ENCODE measurements around the gene TMEM156.
A peak's percentile ranks its signal among the peaks of the same experiment; 100 is the strongest.
"Not testable (repeated sequence)": the region's sequence is repeated elsewhere in the genome, so short reads cannot be mapped to it uniquely, and the experiment has no call there.

Gene TMEM156

GRCh38 chr4:38979081-38979480 lies 53.1 kb downstream of the TMEM156 start:
- H3K4me3 ChIP-seq (ENCODE audit: low read length), result no peak overlapping the region

GRCh38 chr4:38976308-38976707 lies 55.9 kb downstream of the TMEM156 start:
- DNase-seq (ENCODE audit: low read depth), result no peak
- TF ChIP-seq CTCF (IDR thresholded peaks at IDR 0.05; ENCODE audit: insufficient read depth, low read depth, low read length, missing control alignments), result no peak
- no peak overlapping the region for H3K4me3 ChIP-seq (ENCODE audit: low read length)

More at GRCh38 chr4:38979081-38979480, 53.1 kb downstream of the TMEM156 start:
- DNase-seq (ENCODE audit: low read depth), result no peak
- no peak for TF ChIP-seq CTCF (IDR thresholded peaks at IDR 0.05; ENCODE audit: insufficient read depth, low read depth, low read length, missing control alignments)

- no peak for TF ChIP-seq CTCF (IDR thresholded peaks at IDR 0.05; ENCODE audit: insufficient read depth, low read depth, low read length, missing control alignments)
- DNase-seq (ENCODE audit: low read depth), result no peak
- H3K4me3 ChIP-seq (ENCODE audit: low read length), result no peak overlapping the region
Observed at GRCh38 chr4:38968668-38969067, 63.5 kb downstream of the TMEM156 start.

- no peak for TF ChIP-seq CTCF (IDR thresholded peaks at IDR 0.05; ENCODE audit: insufficient read depth, low read depth, low read length, missing control alignments)
- DNase-seq (ENCODE audit: low read depth), result peak; percentile 76
- H3K4me3 ChIP-seq (ENCODE audit: low read length), result no peak overlapping the region
Observed at GRCh38 chr4:38967260-38968095, 64.7 kb downstream of the TMEM156 start.

GRCh38 chr4:38965866-38966265 lies 66.3 kb downstream of the TMEM156 start:
- DNase-seq (ENCODE audit: low read depth), result no peak
- H3K4me3 ChIP-seq (ENCODE audit: low read length), result no peak overlapping the region
- no peak for TF ChIP-seq CTCF (IDR thresholded peaks at IDR 0.05; ENCODE audit: insufficient read depth, low read depth, low read length, missing control alignments)

GRCh38 chr4:38964942-38965775 lies 67.0 kb downstream of the TMEM156 start:
- peak; percentile 17 for DNase-seq (ENCODE audit: low read depth)
- H3K4me3 ChIP-seq (ENCODE audit: low read length), result no peak overlapping the region
- no peak for TF ChIP-seq CTCF (IDR thresholded peaks at IDR 0.05; ENCODE audit: insufficient read depth, low read depth, low read length, missing control alignments)

- DNase-seq (ENCODE audit: low read depth); H3K4me3 ChIP-seq (ENCODE audit: low read length): not testable (repeated sequence)
Observed at GRCh38 chr4:38959248-38959647, 73.0 kb downstream of the TMEM156 start.
